Body of pancreas (tissue), 4 donors: ENCODE results near the gene PRKAG2.

Experiments
- CTCF ChIP-seq, 7 experiments: fragments of 450-650 bp in 4 of 7; fragments of 200-600 bp in 3 of 7; sonication (generic) in 3 of 7; IDR thresholded peaks; one replicate each; pipeline ENCODE4 v1.5.1; 2016 to 2019; ENCODE audit warnings: antibody characterized with exemption in 7 of 7
- POLR2A ChIP-seq, 3 donors: fragments of 450-650 bp; IDR thresholded peaks; one replicate each; pipeline ENCODE4 v1.6.1; 2016; ENCODE audit warnings: antibody characterized with exemption in 3 of 3, mild to moderate bottlenecking in 2 of 3

- TF ChIP-seq POLR2A (IDR thresholded peaks at IDR 0.05) (no peak), CTCF (IDR thresholded peaks at IDR 0.05) (no peak)
These were observed 197.7 kb downstream of the PRKAG2 start for GRCh38 chr7:151679071-151679708.
